Gastroesophageal sphincter (tissue), 4 donors: ENCODE measurements around the gene SPSB2. TPM values are rescaled to one million over a fixed set of nuclear protein-coding genes. Genes with fewer than 3 reads are reported as not detected.
"Not testable (repeated sequence)": the region's sequence is repeated elsewhere in the genome, so short reads cannot be mapped to it uniquely, and the experiment has no call there.

Experiments used
- ATAC-seq: fragments of 150-250 bp; one replicate; pipeline ENCODE4 v1.9.1; 2016; ENCODE audit warnings: mild to moderate bottlenecking, moderate library complexity
- H3K27ac ChIP-seq, 4 donors: fragments of 200-600 bp; sonication (generic) in 3 of 4; 1 replicate in 3 of 4; 2 replicates in 1 of 4; pipeline ENCODE4 v1.5.1; 2016 to 2019
- H3K27me3 ChIP-seq: fragments of 200-600 bp; sonication (generic); one replicate; pipeline ENCODE4 v1.5.1; 2019
- H3K36me3 ChIP-seq, 2 donors: fragments of 200-600 bp; sonication (generic); one replicate each; pipeline ENCODE4 v1.5.1; 2019; ENCODE audit warnings: control low read depth in 1 of 2
- H3K4me1 ChIP-seq, 3 donors: fragments of 200-600 bp; sonication (generic); 1 replicate in 2 of 3; 2 replicates in 1 of 3; pipeline ENCODE4 v1.5.1; 2016 to 2019; ENCODE audit warnings: control low read depth in 2 of 3
- H3K4me3 ChIP-seq, 2 donors: fragments of 200-600 bp; sonication (generic); one replicate each; pipeline ENCODE4 v1.5.1; 2019; ENCODE audit warnings: mild to moderate bottlenecking in 1 of 2, moderate library complexity in 1 of 2
- H3K9me3 ChIP-seq, 3 donors: fragments of 200-600 bp; sonication (generic); one replicate each; pipeline ENCODE4 v1.5.1; 2017 to 2019; ENCODE audit warnings: control low read depth in 2 of 3
- CTCF ChIP-seq, 4 experiments: fragments of 200-600 bp in 2 of 4; fragments of 450-650 bp in 2 of 4; sonication (generic) in 1 of 4; IDR thresholded peaks; one replicate each; pipeline ENCODE4 v1.5.1; 2017 to 2019; ENCODE audit warnings: antibody characterized with exemption in 4 of 4, mild to moderate bottlenecking in 2 of 4, moderate library complexity in 2 of 4
- EP300 ChIP-seq: sonication (generic); formaldehyde crosslinking; IDR thresholded peaks from one replicate; pipeline ENCODE4 v1.6.1; 2017; ENCODE audit warnings: antibody characterized with exemption, mild to moderate bottlenecking
- POLR2A ChIP-seq, 2 donors: fragments of 450-650 bp; IDR thresholded peaks; one replicate each; pipeline ENCODE4 v1.6.1; 2017; ENCODE audit warnings: antibody characterized with exemption in 2 of 2, mild to moderate bottlenecking in 2 of 2, moderate library complexity in 1 of 2
- POLR2AphosphoS5 ChIP-seq: sonication (generic); formaldehyde crosslinking; IDR thresholded peaks from one replicate; pipeline ENCODE4 v1.6.1; 2017; ENCODE audit warnings: antibody characterized with exemption
- WGBS, 2 donors: methylation state at CpG; one replicate each; pipeline ENCODE4 v1.1.5; 2018; ENCODE audit warnings: low coverage in 1 of 2; 5-methylcytosine and 5-hydroxymethylcytosine counted together
- total RNA-seq, 4 donors: library from RNA; depleted of rRNA; stranded (reverse); fragments of >200 nt; gene quantifications; one replicate each; pipeline ENCODE4 v1.1.0, GENCODE V29; 2016

The SPSB2 gene
- total RNA-seq, 4 donors from 2014 or later: 7.4 to 10.7 (median 8.1) TPM

GRCh38 chr12:6867413-6868210 lies 5.5 kb downstream of the SPSB2 start, which contains the start of gene TPI1:
TPI1 (plus strand) TSS chr12:6867531; CDS start chr12:6867567, 36 bp downstream.
- peak within 1 kb of the TSS; percentile 86 to 99 (median 98) for H3K27ac ChIP-seq
- no peaks in the 10 kb centered on the region for H3K27me3 ChIP-seq
- H3K4me1 ChIP-seq: peaks cover 0 to 56% (median 36%) of the 10 kb centered on the region in 3 donors
- no peaks in the 10 kb centered on the region for H3K9me3 ChIP-seq
- H3K36me3 ChIP-seq: peaks cover 0 to 67% of the 10 kb centered on the region in 2 donors
- TF ChIP-seq EP300: no peak
- TF ChIP-seq POLR2A (IDR thresholded peaks at IDR 0.05): peak; percentile 98 to 99
- TF ChIP-seq POLR2AphosphoS5: peak; percentile 99
- no peak for TF ChIP-seq CTCF (IDR thresholded peaks at IDR 0.05)
- H3K4me3 ChIP-seq: peak within 1 kb of the TSS; percentile 64 to 99
- ATAC-seq: peak; percentile 88
- 0% methylated on average over 3 of the region's 86 CpGs; no CpG with 5 or more reads in 1 of the 2 donors for WGBS, 2 donors

GRCh38 chr12:6866920-6867412 lies 6.1 kb downstream of the SPSB2 start:
- Histone ChIP-seq H3K4me3 (peak overlapping the region; percentile 64 to 99), H3K27me3 (no peaks in the 10 kb centered on the region), H3K4me1 (peaks cover 0 to 49% (median 33%) of the 10 kb centered on the region in 3 donors), H3K9me3 (no peaks in the 10 kb centered on the region), H3K36me3 (peaks cover 0 to 73% of the 10 kb centered on the region in 2 donors), H3K27ac (peak overlapping the region; percentile 86 to 99 (median 98))
- ATAC-seq: peak; percentile 28
- TF ChIP-seq EP300: no peak
- peak in 1 of 4 experiments; percentile 12 for TF ChIP-seq CTCF (IDR thresholded peaks at IDR 0.05)
- TF ChIP-seq POLR2AphosphoS5: no peak
- TF ChIP-seq POLR2A (IDR thresholded peaks at IDR 0.05): no peak
- 0% methylated on average over 1 of the region's 33 CpGs; no CpG with 5 or more reads in 1 of the 2 donors for WGBS, 2 donors

- Histone ChIP-seq H3K27ac (peak overlapping the region; percentile 86 to 99 (median 98)), H3K4me1 (peaks cover 0 to 43% (median 27%) of the 10 kb centered on the region in 3 donors), H3K36me3 (peaks cover 0 to 77% of the 10 kb centered on the region in 2 donors), H3K9me3 (no peaks in the 10 kb centered on the region), H3K27me3 (no peaks in the 10 kb centered on the region), H3K4me3 (peak overlapping the region; percentile 64 to 99)
- TF ChIP-seq POLR2AphosphoS5 (no peak), EP300 (no peak), POLR2A (IDR thresholded peaks at IDR 0.05) (no peak), CTCF (IDR thresholded peaks at IDR 0.05) (no peak)
- WGBS, 2 donors: 55 to 56% methylated on average over 5 of the region's 19 CpGs
- ATAC-seq: no peak
Observed at GRCh38 chr12:6866163-6866919, 6.8 kb downstream of the SPSB2 start.

GRCh38 chr12:6865307-6865706 lies 7.8 kb downstream of the SPSB2 start:
- WGBS, 2 donors: 92 to 96% methylated on average over 3 to 5 of the region's 5 CpGs
- H3K27ac ChIP-seq, H3K9me3 ChIP-seq, H3K27me3 ChIP-seq, H3K4me3 ChIP-seq, ATAC-seq: not testable (repeated sequence)
- Histone ChIP-seq H3K4me1 (peaks cover 0 to 33% (median 23%) of the 10 kb centered on the region in 3 donors), H3K36me3 (peaks cover 0 to 77% of the 10 kb centered on the region in 2 donors)
